Uterus (tissue), 2 donors: ENCODE measurements around the gene FMN2.

Experiments used
- CTCF ChIP-seq, 4 experiments: fragments of 200-600 bp in 2 of 4; fragments of 450-650 bp in 2 of 4; sonication (generic) in 2 of 4; IDR thresholded peaks; one replicate each; pipeline ENCODE4 v1.5.1; 2016 to 2019; ENCODE audit warnings: antibody characterized with exemption in 4 of 4, mild to moderate bottlenecking in 2 of 4, moderate library complexity in 1 of 4
- POLR2A ChIP-seq, 2 donors: fragments of 450-650 bp; IDR thresholded peaks; one replicate each; pipeline ENCODE4 v1.6.1; 2016; ENCODE audit warnings: antibody characterized with exemption in 2 of 2, mild to moderate bottlenecking in 1 of 2, moderate library complexity in 1 of 2

- TF ChIP-seq CTCF (IDR thresholded peaks at IDR 0.05) (no peak), POLR2A (IDR thresholded peaks at IDR 0.05) (no peak)
Observed at GRCh38 chr1:240074908-240075307, 16.8 kb upstream of the FMN2 start.
